Retinal pigment epithelial cell (primary cell): ENCODE results near the gene GABRA4.

Experiments used
- DNase-seq: peaks from one replicate; pipeline ENCODE4 v3.0.0-alpha.2; 2010; ENCODE audit warnings: low read depth
- H3K4me3 ChIP-seq: 2 replicates; pipeline ENCODE4 v1.5.1; 2011; ENCODE audit warnings: mild to moderate bottlenecking, low read length, control low read depth, moderate library complexity
- TF ChIP-seq, protein P1 (sequence below): conservative IDR thresholded peaks from 2 replicates; pipeline ENCODE4 v1.5.1; 2011; ENCODE audit warnings: low read depth, low read length, control low read depth, inconsistent platforms

Gene GABRA4

DNA sequence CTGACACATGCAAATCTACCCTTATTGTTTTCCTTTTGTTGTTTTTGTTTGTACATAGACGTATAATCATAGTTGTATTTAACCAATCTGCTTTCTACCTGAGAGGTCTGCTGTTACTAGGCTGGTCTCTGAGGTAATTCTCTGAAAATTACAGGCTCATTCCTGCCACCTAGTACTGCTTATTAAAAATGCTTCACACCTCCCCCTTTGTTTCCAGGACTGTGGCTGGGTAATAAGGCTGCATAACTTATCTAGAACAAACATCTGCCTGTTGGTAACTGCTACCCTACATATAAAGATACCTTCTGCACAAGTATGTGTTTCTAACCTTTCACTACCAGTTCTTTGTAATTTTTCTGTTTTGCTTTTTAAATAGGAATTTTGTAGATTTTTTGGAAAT lies 118.6 kb downstream of the GABRA4 start:
- no peak overlapping the region for H3K4me3 ChIP-seq
- TF ChIP-seq, protein P1, sequence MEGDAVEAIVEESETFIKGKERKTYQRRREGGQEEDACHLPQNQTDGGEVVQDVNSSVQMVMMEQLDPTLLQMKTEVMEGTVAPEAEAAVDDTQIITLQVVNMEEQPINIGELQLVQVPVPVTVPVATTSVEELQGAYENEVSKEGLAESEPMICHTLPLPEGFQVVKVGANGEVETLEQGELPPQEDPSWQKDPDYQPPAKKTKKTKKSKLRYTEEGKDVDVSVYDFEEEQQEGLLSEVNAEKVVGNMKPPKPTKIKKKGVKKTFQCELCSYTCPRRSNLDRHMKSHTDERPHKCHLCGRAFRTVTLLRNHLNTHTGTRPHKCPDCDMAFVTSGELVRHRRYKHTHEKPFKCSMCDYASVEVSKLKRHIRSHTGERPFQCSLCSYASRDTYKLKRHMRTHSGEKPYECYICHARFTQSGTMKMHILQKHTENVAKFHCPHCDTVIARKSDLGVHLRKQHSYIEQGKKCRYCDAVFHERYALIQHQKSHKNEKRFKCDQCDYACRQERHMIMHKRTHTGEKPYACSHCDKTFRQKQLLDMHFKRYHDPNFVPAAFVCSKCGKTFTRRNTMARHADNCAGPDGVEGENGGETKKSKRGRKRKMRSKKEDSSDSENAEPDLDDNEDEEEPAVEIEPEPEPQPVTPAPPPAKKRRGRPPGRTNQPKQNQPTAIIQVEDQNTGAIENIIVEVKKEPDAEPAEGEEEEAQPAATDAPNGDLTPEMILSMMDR, result no peak
- DNase-seq, result no peak

DNA sequence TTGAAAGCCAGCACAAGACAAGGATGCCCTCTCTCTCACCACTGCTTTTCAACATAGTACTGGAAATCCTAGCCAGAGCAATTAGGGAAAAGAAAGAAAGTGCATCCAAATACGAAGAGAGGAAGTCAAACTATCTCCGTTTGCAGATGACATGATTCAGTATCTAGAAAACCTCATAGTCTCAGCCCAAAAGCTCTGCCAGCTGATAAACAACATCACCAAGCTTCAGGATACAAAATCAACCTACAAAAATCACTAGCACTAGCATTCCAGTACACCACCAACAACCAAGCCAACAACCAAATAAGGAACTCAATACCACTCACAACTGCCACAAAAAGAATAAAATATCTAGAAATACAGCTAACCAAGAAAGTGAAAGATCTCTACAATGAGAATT lies 123.0 kb downstream of the GABRA4 start:
- H3K4me3 ChIP-seq, result no peak overlapping the region
- TF ChIP-seq, protein P1, result no peak
- DNase-seq, result no peak
